PC-3 (cell line): ENCODE data around the gene DPP7. TPM values are rescaled to one million over a fixed set of nuclear protein-coding genes. Genes with fewer than 3 reads are reported as not detected.
A peak's percentile ranks its signal among the peaks of the same experiment; 100 is the strongest.

ENCODE experiments used
- ATAC-seq: fragments of 200-7000 bp; cut with Tn5 transposase; 2 replicates; pipeline ENCODE4 v1.9.1; 2020; ENCODE audit warnings: mild to moderate bottlenecking, moderate library complexity
- BruUV-seq: library from RNA; stranded (reverse); fragments of 400-500 nt; replicated peaks from 2 replicates; lab custom pipeline; 2021; lab: Mats Ljungman, UMichigan
- CTCF ChIA-PET: fragments of 300-600 bp; sonication (Branson Sonifier 250); formaldehyde crosslinking; loops from one replicate; lab custom pipeline; 2022; ENCODE audit warnings: antibody characterized with exemption; lab: Charles Lee
- POLR2A ChIA-PET: fragments of 300-600 bp; sonication (Branson Sonifier 250); formaldehyde crosslinking; loops from one replicate; lab custom pipeline; 2022; ENCODE audit warnings: antibody characterized with exemption; ENCODE audit not compliant: unreplicated experiment; lab: Charles Lee
- DNase-seq: peaks from one replicate; pipeline ENCODE4 v3.0.0-alpha.2; 2015
- H2AFZ ChIP-seq: fragments of 300-600 bp; sonication (generic); 2 replicates; pipeline ENCODE4 v1.6.0; 2016; ENCODE audit warnings: antibody characterized with exemption, low read length
- H3F3A ChIP-seq: fragments of 300-600 bp; sonication (generic); one replicate; pipeline ENCODE4 v1.6.0; 2017; ENCODE audit warnings: antibody characterized with exemption, low read length, control low read depth, mild to moderate bottlenecking; ENCODE audit not compliant: unreplicated experiment
- H3K27ac ChIP-seq: fragments of 300-600 bp; sonication (generic); 2 replicates; pipeline ENCODE4 v1.5.1; 2016; ENCODE audit warnings: mild to moderate bottlenecking, low read length
- H3K27me3 ChIP-seq: fragments of 300-600 bp; sonication (generic); 2 replicates; pipeline ENCODE4 v1.6.1; 2016; ENCODE audit warnings: low read length, mixed read lengths
- H3K36me3 ChIP-seq: fragments of 300-600 bp; sonication (generic); 2 replicates; pipeline ENCODE4 v1.6.1; 2016; ENCODE audit warnings: low read depth, mixed run types, low read length, mixed read lengths
- H3K4me1 ChIP-seq: fragments of 300-600 bp; sonication (generic); 2 replicates; pipeline ENCODE4 v1.5.1; 2016; ENCODE audit warnings: low read length; ENCODE audit not compliant: insufficient read depth
- H3K4me2 ChIP-seq: fragments of 300-600 bp; sonication (generic); 2 replicates; pipeline ENCODE4 v1.6.0; 2016; ENCODE audit warnings: low read length
- H3K4me3 ChIP-seq: fragments of 300-600 bp; sonication (generic); 2 replicates; pipeline ENCODE4 v1.5.1; 2016; ENCODE audit warnings: mild to moderate bottlenecking, low read length, mixed read lengths
- H3K79me2 ChIP-seq: fragments of 300-600 bp; sonication (generic); 2 replicates; pipeline ENCODE4 v1.6.1; 2017; ENCODE audit warnings: low read length, mixed read lengths
- H3K9ac ChIP-seq: fragments of 300-600 bp; sonication (generic); 2 replicates; pipeline ENCODE4 v1.6.0; 2016; ENCODE audit warnings: mild to moderate bottlenecking, low read length
- H3K9me2 ChIP-seq: fragments of 300-600 bp; sonication (generic); replicated peaks from 2 replicates; pipeline ENCODE4 v1.6.1; 2016; ENCODE audit warnings: mixed run types, low read length, mixed read lengths
- H3K9me3 ChIP-seq: fragments of 300-600 bp; sonication (generic); 2 replicates; pipeline ENCODE4 v1.6.1; 2016; ENCODE audit warnings: low read length, mixed read lengths
- H4K20me1 ChIP-seq: fragments of 300-600 bp; sonication (generic); 2 replicates; pipeline ENCODE4 v1.6.1; 2016; ENCODE audit warnings: low read length, mixed read lengths
- EZH2 ChIP-seq: fragments of 300-600 bp; sonication (generic); IDR thresholded peaks from one replicate; pipeline ENCODE4 v1.6.1; 2017; ENCODE audit warnings: antibody characterized with exemption, mild to moderate bottlenecking, low read length; ENCODE audit not compliant: unreplicated experiment
- EZH2phosphoT487 ChIP-seq: fragments of 300-600 bp; sonication (generic); IDR thresholded peaks from 2 replicates; pipeline ENCODE4 v1.6.1; 2018; ENCODE audit warnings: mild to moderate bottlenecking, antibody characterized with exemption, low read length, borderline replicate concordance
- intact Hi-C: fragments of 100-400 bp; cut with micrococcal nuclease; formaldehyde crosslinking; loops from 2 replicates; pipeline ENCODE4 v1.9.0; 2023
- total RNA-seq: library from RNA; depleted of rRNA; stranded (reverse); fragments of >200 nt; gene quantifications from 2 replicates; pipeline ENCODE4 v1.2.3, GENCODE V29; 2014
- TF ChIP-seq, protein P1 (sequence below): fragments of 300-600 bp; sonication (generic); conservative IDR thresholded peaks from 2 replicates; pipeline ENCODE4 v1.5.1; 2017; ENCODE audit warnings: antibody characterized with exemption, low read depth, mild to moderate bottlenecking, low read length

DPP7 gene
- total RNA-seq, 1 experiment from 2014 or later = 103 TPM

DNA sequence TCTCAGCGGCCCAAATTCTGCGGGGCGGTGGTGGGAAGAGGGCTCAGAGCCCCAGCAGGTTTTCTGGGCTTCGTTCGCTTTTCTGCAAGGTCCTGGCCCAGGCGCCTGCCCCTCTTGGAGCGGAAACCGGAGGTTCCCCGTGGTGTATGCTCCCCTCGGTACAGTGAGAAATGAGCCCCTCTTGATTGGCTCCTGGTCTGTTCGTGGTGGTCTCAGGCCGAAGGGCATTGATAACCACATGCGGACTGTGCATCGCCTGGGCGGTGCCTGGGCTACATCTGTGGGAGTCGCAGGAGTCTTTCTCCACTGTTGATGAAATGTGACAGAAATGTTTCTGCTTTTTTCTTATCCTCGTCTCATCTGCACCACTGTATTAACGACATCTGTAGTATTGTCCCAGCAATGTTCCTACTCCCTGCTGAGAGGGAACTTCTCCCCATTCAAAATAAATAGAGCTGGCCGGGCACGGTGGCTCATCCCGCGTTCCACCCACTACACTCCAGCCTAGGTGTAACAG is 27.1 kb downstream of the DPP7 start:
- no peak for TF ChIP-seq EZH2
- TF ChIP-seq, protein P1, sequence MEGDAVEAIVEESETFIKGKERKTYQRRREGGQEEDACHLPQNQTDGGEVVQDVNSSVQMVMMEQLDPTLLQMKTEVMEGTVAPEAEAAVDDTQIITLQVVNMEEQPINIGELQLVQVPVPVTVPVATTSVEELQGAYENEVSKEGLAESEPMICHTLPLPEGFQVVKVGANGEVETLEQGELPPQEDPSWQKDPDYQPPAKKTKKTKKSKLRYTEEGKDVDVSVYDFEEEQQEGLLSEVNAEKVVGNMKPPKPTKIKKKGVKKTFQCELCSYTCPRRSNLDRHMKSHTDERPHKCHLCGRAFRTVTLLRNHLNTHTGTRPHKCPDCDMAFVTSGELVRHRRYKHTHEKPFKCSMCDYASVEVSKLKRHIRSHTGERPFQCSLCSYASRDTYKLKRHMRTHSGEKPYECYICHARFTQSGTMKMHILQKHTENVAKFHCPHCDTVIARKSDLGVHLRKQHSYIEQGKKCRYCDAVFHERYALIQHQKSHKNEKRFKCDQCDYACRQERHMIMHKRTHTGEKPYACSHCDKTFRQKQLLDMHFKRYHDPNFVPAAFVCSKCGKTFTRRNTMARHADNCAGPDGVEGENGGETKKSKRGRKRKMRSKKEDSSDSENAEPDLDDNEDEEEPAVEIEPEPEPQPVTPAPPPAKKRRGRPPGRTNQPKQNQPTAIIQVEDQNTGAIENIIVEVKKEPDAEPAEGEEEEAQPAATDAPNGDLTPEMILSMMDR = no peak
- TF ChIP-seq EZH2phosphoT487 = no peak
- Histone ChIP-seq H4K20me1 (no peaks in the 10 kb centered on the region), H3K9ac (peak overlapping the region; percentile 84), H3K36me3 (no peaks in the 10 kb centered on the region), H3F3A (no peaks in the 10 kb centered on the region), H3K4me3 (peak overlapping the region; percentile 79), H3K9me2 (no peaks in the 10 kb centered on the region), H3K79me2 (peaks cover 32% of the 10 kb centered on the region), H3K27ac (peak overlapping the region; percentile 41), H2AFZ (peak overlapping the region; percentile 70), H3K4me2 (peak overlapping the region; percentile 93), H3K9me3 (no peaks in the 10 kb centered on the region), H3K27me3 (no peaks in the 10 kb centered on the region), H3K4me1 (peaks cover 37% of the 10 kb centered on the region)
- no peak for ATAC-seq
- no TSS peak for BruUV-seq
- DNase-seq = no peak
- CTCF ChIA-PET = interaction anchor here (1.3 kb wide), 1 partner anchor 20 kb away, joined by 4 read pairs; no protein-coding TSS in a partner anchor
- intact Hi-C loops = no loop called here
- POLR2A ChIA-PET = no interaction called here

DNA sequence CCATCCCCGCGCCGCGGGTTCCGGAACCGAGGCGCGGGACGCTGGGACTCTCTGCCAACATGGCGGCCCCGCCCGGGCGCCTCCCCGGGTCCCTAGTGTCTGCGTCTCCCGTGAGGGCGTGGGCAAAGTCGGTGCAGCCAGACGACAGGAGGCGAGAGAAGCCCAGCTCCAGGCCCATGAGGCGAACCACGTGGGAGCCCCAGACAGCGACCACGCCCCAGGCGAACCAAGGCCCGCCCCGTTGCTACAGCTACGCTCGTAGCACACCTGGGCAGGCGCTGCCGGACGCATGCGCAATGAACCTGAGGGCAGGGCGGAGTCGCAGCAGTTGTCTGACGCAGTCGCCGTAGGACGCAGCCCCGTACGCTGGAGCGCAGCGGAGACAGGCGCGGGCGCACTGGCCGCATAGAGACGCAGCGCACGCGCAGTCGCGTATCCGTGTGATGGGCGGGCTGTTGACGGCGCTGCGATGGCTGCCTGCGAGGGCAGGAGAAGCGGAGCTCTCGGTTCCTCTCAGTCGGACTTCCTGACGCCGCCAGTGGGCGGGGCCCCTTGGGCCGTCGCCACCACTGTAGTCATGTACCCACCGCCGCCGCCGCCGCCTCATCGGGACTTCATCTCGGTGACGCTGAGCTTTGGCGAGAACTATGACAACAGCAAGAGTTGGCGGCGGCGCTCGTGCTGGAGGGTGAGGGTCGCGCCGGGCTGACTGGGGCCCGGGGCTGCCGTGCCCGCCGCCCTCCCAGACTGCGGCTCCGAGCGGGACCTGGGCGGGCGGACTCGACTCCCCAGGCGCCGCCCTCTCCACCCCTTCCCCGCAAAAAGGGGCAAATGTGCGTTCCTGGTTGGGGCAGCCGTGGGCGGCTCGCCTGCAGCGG is 27.8 kb downstream of the DPP7 start, which contains the start of gene MAN1B1:
Gene MAN1B1, plus strand, starts transcription at position 455 of the 878 bp plus-strand sequence. Its CDS starts 15 bp downstream, at position 470.
- no TSS peak for BruUV-seq
- ChIA-PET POLR2A (interaction anchor here (0.6 kb wide), 2 partner anchors 131 to 133 kb away, joined by 4 to 7 read pairs; no protein-coding TSS in a partner anchor), CTCF (interaction anchor here (0.5 to 1.3 kb wide), 3 partner anchors 19 to 64 kb away, joined by 4 to 6 read pairs (median 4); no protein-coding TSS in a partner anchor)
- intact Hi-C loops = loop anchor here (1.0 kb wide), 1 partner anchor 16 kb away; the partner anchor contains the start of gene SAPCD2
- peak within 1 kb of the TSS; percentile 99 for H3K9ac ChIP-seq
- no peaks in the 10 kb centered on the region for H3K27me3 ChIP-seq
- H3K9me2 ChIP-seq = no peaks in the 10 kb centered on the region
- H3K4me1 ChIP-seq = peaks cover 37% of the 10 kb centered on the region
- no peaks in the 10 kb centered on the region for H3K36me3 ChIP-seq
- TF ChIP-seq, protein P1 = no peak
- TF ChIP-seq EZH2 = no peak
- no peak for TF ChIP-seq EZH2phosphoT487
- peaks cover 32% of the 10 kb centered on the region for H3K79me2 ChIP-seq
- peak; percentile 82 for ATAC-seq
- H2AFZ ChIP-seq = peak within 1 kb of the TSS; percentile 70
- peak within 1 kb of the TSS; percentile 93 for H3K4me2 ChIP-seq
- DNase-seq = peak; percentile 98
- H3K4me3 ChIP-seq = peak within 1 kb of the TSS; percentile 79
- H3F3A ChIP-seq = no peaks in the 10 kb centered on the region
- H3K9me3 ChIP-seq = no peaks in the 10 kb centered on the region
- peak within 1 kb of the TSS; percentile 94 for H3K27ac ChIP-seq
- H4K20me1 ChIP-seq = no peaks in the 10 kb centered on the region
